ENCODE data around the gene ZEB2.
"Not testable (repeated sequence)": the region's sequence is repeated elsewhere in the genome, so short reads cannot be mapped to it uniquely, and the experiment has no call there.

ZEB2 gene

DNA sequence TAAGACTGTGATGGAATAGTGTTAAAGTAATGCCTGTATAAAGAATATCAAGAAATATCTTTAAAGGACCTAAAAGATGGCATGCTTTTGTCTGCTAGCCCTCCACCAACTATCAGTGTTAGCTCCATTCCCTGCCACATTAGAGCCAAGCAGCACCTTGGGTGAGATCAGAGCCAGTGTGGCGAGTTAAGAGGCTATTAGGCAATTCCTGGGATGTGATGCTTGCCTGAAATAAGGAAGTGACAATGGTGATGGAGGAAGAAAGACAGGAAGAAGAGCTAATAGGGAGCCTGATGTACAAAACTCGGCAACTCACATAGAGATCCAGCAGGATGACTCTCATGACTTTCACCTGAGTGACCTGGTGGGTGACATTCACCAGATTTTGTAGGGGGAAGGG, 143.5 kb downstream of the ZEB2 start:
- no peak for DNase-seq

DNA sequence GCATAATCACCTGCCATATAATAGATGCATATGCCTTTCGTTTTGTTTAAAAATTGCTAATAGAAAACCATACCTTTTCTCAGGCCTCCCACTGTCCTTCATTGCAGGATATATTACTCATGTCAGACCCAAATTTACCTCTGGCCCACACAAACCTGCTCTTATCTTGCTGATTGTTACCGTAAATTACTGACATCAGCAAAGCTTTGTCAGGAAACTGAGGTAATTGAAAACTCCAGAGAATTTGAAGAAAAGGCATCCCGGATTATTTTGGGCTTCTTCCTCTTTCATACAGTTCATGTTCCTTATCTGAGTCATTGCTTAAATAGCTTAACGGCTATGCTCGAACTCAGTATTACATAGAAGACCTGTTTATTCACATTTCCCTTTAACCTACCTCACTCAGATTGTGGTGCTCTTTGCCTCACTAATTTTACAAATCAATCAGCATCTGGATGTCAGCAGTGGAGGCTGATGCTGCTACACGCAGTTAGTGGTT, 145.7 kb downstream of the ZEB2 start:
- no peak for DNase-seq

DNA sequence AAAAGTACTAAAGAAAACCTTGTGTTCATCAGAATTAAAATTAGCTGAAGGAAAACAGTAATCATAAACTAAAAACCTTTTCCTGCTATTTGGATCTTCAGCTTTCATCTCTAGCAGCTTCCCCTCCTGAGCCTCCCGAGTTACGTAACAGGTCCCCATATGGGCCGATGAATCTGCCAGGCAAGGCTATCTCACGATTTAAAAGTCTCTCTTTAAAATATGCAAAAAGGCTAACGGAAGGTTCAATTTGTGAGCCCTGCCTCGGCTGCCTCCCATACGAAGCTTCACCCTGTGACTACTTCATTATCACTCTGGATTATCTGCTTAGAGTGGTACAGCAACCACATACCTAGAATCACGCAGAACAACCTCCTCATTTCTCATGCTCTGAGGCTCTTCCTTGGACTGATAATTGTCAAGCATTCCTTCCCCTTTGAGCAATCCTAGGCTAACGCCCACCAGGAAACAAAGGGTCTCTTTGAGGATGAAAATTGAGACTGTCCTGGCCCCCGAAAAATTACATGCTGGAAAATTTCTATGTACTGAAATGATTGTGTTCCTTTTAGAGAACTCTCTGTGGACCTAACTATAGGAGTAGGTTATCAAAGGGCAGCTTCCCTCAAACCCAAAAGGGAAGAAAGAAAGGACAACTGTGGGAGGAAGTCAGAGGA, 147.4 kb downstream of the ZEB2 start:
- no peak for DNase-seq

DNA sequence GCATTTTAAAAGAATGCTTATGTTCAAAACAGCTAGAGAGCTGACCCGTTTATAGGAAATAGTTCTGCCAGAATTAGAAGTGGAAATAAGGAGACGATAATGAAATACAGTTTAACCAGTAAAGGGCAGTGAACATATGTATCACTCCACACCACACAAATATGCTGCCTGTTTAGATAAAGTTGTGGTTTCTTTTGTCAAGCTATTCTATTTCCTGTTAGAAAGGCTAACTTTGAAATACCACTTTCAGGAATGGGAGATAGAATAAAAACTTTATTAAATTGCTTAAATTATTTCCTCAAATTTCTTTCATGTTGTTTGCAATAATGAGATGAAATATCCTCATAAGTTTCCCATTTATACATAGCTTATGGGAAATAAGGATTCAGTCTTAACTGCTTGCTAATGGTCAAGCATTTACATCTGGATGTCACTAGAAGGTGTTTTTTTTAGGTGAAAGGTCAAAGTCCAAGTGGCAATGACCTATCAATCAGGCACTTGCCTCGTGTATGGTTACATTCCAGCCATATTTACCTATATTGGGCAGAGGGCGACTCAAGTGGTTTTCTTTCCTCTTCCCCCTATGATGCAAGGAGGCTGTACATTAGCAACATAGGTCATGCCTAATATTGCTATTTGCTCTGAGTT, 148.9 kb downstream of the ZEB2 start:
- no peak for DNase-seq

DNA sequence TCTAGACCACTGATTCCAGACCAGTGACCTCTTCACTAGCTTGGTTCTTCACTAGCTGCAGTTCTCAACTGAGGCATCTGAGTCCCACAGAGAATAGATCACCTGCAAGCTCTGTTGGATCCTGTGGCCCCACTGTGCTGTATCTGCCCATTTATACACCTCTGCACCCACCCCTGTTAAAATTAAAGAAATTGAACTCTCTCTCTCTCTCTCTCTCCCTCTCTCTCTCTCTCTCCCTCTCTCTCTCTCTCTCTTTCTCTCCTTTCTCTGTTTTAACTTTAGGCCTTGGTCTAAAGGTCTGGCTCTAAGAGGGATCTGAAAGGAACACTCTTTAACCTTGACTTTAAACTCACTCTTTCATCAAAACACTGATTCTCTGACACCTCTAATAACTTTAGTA, 150.5 kb downstream of the ZEB2 start:
- no peak for DNase-seq

DNA sequence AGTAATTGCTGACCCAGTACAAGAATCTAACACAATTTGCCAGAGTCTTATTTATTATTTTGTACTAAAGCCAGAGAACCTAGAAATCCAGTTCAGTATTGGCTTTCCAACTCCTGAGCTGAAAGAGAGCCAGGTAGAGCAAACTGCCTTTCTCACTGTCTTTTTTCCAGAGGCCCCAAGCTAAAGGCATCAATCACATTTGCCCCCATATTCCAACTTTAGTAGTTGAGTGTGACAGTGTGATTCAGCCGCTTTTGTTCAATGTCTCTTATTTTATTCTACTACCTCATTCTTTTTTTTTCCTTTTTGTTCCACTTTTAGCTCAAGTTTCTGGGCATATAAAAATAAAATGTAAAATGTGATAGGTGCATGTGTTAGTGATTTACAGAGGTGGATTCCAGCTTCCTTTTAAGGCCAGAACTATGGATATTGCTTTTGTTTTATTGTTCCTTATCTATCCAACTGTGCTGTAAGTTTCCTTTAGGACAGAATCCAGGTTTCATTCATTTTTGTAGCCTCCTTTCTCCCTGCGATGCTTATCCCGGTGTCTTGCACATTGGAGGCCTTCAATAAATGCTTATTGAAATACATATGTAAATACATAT, 153.0 kb downstream of the ZEB2 start:
- DNase-seq, result no peak

DNA sequence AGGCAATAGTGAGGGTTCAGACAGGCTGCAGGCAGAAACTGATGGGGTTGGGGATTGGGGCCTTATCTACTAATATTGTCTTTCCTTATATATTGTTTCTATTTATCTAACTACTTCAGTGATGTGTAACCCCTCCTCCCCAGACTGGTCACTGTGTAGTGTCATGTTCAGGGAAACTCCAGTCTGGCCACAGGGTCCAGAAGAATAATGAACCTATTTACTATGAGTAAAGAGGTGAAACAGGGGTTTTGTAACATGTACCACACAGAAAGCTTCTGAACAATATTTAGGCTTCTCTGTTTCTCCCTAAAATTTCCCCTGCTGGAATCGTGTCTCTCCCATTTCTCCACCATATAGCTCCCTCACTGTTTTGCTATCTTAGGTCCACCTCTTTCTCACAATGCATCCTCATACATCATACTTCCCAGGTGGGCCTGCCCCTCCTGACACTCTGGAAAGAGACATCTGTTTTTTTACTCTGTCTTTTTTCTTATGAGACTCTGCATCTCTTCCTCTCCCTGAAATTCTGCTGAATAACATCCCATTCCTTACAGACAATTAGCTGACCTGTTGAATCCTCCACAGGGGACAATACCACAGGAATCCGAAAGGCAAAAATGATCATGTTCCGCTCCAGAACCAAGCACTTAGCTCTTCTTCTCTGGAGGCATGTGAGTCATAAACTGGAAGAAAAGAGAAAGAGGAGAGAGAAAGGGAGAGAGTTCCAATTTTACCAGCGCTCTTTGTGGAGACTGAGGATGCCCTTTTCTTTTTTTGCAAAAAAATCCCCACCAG, 154.8 kb downstream of the ZEB2 start:
- DNase-seq, result no peak

DNA sequence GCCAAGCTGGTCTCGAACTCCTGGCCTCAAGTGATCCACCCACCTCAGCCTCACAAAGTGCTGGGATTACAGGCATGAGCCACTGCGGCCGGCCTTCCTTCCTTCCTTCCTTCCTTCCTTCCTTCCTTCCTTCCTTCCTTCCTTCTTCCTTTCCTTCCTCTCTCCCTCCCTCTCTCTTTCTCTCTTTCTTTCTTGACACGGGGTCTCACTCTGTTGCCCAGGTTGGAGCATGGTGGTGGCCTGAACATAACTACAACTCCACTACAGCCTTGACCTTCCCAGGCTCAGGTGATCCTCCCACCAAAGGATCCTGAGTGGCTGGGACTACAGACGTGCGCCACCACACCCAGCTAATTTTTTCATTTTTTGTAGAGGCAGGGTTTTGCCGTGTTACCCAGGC, 155.7 kb downstream of the ZEB2 start:
- DNase-seq, result not testable (repeated sequence)

DNA sequence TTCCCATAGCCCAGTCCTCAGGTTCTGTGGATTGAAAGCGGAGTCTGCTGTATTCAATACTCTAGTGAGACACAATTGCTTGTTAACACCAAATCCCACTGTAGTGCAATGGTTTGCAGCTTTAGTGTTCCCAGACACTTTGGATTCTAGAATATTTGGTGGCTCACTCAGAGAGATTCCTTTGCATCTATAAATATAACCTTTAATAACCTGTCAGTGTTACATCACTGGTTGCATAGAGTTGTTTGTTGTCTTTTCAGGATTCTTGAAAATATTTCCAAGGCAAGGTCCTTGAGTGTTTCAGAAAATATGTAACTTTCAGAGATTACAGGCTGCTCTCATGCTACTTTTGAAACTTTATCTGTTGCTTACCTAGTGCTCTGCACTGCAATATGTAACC, 157.5 kb downstream of the ZEB2 start:
- DNase-seq, result no peak

DNA sequence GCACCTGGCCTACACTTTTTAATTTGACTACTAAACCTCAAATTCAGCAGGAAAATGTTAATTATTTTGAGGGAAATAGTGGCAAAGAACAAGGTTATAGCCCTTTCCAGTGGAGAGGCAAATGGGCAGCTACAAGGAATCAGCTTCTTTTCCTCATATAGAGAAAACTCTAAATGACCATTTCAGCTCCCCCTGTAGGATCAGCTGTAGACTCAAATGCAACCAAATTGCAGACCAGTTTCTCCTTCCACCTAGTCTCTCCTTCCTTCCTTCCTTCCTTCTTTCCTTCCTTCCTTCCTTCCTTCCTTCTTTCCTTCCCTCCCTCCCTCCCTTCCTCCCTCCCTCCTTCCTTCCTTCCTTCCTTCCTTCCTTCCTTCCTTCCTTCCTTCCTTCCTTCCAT, 158.2 kb downstream of the ZEB2 start:
- no peak for DNase-seq

DNA sequence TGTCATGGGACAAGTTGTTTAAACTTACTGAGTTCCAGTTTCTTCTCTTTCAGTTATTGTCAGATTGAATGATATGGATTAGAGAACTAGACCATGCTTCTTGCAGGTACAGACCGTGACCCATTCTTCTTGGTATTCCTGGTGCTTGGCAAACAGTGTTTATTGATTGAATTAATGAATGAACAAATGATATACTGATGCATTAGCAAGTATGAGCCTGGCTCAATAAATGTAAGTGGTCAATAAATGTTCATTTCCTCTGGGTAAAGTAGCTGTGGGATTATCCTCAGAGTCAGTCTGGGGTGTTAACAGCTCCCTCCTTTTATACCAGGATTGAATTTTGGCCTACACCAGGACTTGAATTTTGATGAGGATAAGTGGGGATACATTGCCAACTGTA, 160.2 kb downstream of the ZEB2 start:
- no peak for DNase-seq

DNA sequence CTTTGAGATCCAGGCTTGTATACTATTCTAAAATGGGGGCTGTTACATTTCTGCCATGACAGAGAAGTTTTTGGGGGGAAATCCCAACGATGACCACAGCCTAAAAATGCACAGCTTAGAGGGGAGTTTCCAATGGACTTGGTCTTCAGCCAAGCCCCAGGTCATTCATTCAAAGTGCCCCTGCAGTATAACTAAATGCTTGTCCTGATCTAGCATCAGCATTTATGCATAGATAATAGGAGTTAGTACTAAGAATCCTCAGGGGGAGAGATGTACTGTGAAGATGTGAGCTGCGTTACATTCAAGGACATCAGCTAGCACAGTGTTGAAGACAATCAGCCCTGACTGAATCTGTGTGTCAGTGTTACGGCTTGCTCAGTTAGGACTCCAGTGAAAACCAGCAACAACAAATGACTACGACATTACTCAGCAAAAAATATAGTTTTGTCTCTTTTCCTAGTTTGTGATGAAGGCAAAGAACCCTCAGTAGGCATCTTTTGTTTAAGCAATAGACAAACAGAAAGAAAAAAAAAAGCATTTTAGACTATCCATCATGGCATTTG, 160.9 kb downstream of the ZEB2 start:
- DNase-seq, result peak; percentile 25

DNA sequence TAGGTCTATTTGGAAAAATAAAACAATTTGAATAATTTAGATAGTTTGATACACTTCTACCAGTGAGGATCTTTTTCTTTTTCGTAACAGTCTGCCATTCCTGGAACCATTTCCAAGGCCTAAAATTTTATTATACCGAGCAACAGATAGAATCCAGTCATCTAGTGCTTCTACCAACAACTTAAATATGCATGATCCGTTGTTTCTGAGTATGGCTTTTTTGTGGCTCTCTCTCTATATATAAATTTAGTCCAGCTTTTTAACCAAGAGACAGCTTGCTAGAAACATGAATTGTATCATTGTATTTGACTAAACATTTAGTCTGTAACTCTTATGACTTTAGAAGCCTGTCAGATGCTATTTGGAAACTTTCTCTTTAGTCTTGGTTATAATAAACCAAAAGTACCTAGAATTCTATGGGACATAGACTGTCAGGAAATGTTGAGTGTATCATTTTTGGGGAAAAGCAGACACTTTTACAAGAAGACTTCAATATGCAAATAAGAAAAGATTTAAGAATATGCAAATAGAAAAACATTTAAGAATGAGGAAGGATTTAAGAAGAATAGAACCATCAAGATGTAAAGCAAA, 161.4 kb downstream of the ZEB2 start:
- DNase-seq, result no peak

DNA sequence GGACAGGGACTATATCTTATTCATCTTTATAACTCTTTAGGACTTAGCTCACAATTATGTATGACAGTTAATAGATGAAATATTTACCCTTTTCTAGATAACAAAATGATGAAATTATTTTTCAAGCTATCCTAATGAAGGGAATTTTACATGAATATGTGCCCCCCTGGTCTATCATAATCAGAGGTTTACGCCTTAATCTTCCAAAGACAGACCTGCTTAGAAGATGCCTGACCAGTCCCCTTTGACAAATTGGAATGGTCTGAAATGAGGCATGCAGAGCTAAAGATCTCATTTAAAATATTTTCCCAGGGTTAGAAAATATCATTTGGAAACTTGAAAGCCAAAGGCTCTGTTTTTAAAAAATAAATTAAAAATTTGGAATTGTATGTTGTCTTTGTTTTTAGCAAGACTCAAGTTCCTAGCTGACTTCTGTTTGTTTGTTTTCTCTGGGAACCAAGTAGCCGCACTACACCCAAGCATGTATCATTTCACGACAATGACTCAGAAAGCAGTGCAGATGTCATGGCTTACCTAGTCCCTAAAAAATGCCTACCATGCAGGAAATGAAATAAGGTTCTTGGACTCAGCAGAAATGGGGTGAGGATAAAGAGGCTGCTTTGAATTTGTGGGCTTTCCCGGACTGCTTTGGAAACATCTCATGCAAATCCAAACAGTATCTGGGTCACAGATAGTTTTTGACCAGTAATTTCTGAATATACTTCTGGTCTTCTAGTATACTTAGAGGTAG, 162.1 kb downstream of the ZEB2 start:
- DNase-seq, result peak; percentile 19

DNA sequence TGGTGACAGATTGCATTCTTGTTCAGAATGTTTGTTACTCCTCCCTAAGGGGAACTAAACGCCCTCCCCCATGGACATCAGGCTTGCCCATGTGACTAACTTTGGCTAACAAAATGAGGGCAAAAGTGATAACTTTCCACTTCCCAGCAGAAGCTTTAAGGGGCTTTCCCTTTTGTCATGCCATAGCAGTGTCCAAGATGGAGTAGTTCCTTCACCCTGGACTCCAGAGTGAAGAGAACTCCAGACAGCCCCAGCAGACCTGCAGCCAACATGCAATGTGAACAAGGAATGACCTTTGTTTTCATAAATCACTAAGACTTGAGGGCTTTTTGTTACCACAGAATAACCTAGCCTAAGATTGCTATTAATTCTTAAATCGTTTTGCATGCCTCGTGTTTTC, 163.5 kb downstream of the ZEB2 start:
- no peak for DNase-seq

DNA sequence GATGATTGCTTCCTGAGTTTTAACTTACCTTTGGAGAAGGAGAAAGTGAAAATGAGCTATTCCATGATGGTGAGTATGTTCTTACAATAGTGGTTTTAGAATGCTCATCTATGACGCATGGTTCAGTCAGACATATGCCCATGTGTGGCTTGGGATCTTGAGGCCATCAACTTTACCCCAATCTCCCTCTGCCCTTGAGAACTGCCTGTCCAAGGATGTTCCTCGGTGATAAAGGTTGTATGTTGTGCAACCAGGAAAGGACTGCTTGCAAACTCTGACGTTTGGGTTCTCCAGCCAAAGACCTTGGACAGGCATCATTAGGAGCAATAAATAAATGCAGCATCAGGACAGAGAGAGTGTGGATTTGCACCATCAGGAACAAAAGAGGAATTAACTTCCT, 165.0 kb downstream of the ZEB2 start:
- DNase-seq, result no peak

DNA sequence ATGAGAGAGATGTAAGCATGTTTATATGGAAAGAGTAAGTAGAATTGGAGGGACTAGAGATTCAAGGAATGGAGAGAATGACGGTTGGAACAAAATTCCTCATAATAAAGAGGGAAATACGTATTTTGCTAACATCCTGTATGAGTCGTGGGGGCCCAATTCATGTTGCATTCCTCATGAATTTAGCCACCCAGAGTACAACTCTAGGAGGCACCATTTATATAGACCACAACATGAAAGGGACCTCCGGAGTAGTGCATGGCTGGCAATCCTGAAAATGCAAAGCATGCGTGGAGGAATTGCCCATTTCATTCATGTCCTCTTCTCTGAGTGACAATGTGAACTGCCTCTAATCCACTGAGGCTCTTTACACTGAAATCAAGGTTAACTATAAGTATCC, 168.2 kb downstream of the ZEB2 start:
- no peak for DNase-seq

DNA sequence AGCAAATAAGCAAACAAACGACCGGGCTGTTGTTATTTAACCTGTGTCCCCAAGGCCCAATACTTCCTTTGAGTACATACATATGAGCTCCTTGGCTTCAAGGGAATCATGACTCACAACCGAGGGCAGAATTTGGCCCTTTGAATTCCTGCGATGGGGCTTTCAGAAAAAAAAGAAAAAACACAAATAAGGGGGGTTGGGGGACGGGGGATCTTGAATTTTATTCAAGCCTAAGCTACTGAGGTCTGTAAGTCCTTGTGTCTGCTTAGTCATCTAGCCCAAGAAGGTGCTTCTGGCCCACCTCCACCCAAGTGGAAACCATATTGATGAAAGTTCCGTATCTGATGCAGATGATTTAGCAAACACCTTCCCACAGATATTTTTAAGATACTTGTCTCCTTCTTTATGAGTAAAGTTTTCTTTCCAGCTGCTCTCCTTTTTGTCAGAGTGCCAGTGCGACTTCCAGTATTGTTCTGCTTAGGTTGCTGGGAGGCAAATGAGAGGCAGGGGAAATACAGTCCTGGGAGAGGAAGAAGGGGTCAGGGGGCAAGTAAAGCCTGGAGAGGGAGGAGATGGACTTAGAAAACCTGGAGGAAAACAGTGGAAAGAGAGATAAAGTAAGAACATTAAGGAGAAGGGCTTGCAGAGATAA, 169.6 kb downstream of the ZEB2 start:
- peak; percentile 32 for DNase-seq

DNA sequence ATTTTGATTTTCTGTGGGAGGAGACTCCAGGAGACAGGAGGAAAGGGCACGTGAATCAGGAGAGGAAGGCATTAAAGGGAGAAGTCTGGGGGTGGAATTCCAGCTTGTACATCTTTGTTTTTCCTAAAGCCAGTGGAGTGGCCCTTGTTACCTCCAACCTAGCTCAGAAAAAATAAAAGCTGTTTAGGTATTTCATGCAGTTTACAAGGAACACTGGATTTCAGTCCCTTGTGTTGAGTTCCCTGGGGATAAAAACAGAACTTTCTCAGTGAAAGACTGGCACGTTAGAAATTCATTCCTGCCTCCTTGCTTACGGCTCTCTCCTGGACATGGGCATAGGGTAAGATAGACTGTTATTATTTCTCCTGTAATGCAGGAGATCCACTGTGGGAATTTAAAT, 170.2 kb downstream of the ZEB2 start:
- DNase-seq, result no peak

DNA sequence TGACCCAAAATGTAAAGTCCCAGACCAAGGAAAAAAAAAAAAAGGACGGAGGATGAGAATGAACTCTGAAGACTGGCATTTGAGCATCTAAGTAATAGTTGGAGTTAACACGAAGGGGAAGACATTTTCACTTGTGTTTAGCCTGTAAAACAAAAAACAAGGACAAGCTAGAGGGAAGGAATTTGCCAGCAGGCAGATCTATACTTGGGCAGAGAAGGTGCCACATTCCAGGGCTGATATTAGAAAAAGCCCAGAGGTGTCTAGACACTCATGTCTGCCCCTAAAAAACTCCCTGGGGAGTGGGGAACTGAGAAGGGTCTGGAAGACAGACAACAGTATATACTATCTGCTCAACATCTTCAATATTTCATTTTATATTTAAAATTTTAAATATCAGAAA, 171.1 kb downstream of the ZEB2 start:
- no peak for DNase-seq

DNA sequence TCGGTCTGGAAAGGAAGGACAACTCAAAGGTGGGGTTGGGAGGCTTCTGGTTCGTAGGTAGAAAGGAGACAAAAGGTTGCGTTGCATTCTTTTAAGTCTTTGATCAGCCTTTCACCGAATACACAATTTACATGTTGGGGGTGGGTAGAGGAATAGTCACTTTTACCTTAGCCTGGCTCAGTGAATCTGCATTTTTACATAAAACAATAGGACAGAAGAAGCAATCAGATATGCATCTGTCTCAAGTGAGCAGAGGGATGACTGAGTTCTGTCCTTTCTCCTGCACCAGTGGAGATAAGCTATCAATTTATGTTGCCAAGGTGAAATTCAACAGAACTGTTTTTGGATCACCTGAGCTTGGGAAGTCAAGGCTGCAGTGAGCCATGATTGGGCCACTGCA, 173.7 kb downstream of the ZEB2 start:
- no peak for DNase-seq

DNA sequence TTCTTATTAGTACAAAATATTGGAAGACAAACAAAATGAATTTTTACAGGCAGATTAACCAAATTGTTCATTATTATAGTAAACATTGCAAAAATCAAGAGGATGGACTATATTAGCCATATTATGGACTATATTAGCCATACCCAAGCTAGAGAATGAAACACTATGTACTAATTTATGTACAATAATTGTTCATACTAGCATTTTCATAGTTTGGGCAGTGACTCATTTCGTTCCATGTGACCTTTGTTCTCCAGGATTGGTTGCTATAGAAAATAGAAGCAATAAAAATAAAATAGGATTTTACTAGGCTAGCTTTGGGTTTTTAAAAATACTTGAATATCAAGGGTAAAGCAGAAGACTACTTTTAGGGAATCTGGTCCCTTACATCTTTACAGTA, 176.8 kb downstream of the ZEB2 start:
- DNase-seq, result no peak
